DOHH2 (cell line): ENCODE measurements around the gene POTEF.
"Not testable (repeated sequence)": the region's sequence is repeated elsewhere in the genome, so short reads cannot be mapped to it uniquely, and the experiment has no call there.

Source experiments
- H3F3A ChIP-seq: fragments of 200-600 bp; sonication (generic), shearing (Covaris generic); 2 replicates; pipeline ENCODE4 v1.6.0; 2016; ENCODE audit warnings: antibody characterized with exemption, mild to moderate bottlenecking; ENCODE audit not compliant: control insufficient read depth, insufficient read depth
- H3K27ac ChIP-seq: fragments of 200-600 bp; sonication (generic); 2 replicates; pipeline ENCODE4 v1.5.1; 2014; ENCODE audit warnings: low read depth, mild to moderate bottlenecking, low read length, moderate library complexity
- H3K27me3 ChIP-seq: fragments of 200-600 bp; sonication (generic); 2 replicates; pipeline ENCODE4 v1.6.1; 2014; ENCODE audit warnings: mild to moderate bottlenecking, low read length, mixed read lengths; ENCODE audit not compliant: control insufficient read depth
- H3K36me3 ChIP-seq: fragments of 200-600 bp; sonication (generic); 2 replicates; pipeline ENCODE4 v1.6.1; 2014; ENCODE audit warnings: mild to moderate bottlenecking, low read length, moderate library complexity, mixed read lengths; ENCODE audit not compliant: control insufficient read depth
- H3K4me1 ChIP-seq: fragments of 200-600 bp; sonication (generic); 2 replicates; pipeline ENCODE4 v1.6.1; 2014; ENCODE audit warnings: mild to moderate bottlenecking, low read length, mixed read lengths; ENCODE audit not compliant: control insufficient read depth
- H3K4me2 ChIP-seq: fragments of 200-600 bp; sonication (generic); 2 replicates; pipeline ENCODE4 v1.6.0; 2014; ENCODE audit warnings: mild to moderate bottlenecking, low read length, moderate library complexity
- H3K4me3 ChIP-seq: fragments of 200-600 bp; sonication (generic); 2 replicates; pipeline ENCODE4 v1.5.1; 2014; ENCODE audit warnings: mild to moderate bottlenecking, low read length, mixed read lengths
- H3K79me2 ChIP-seq: fragments of 200-600 bp; sonication (generic); 2 replicates; pipeline ENCODE4 v1.6.1; 2014; ENCODE audit warnings: mild to moderate bottlenecking, low read length, mixed read lengths; ENCODE audit not compliant: control insufficient read depth
- H3K9me2 ChIP-seq: fragments of 200-600 bp; sonication (generic); replicated peaks from 2 replicates; pipeline ENCODE4 v1.6.1; 2014; ENCODE audit warnings: mild to moderate bottlenecking, low read length, mixed read lengths; ENCODE audit not compliant: control insufficient read depth
- H3K9me3 ChIP-seq: fragments of 200-600 bp; sonication (generic); 2 replicates; pipeline ENCODE4 v1.6.1; 2014; ENCODE audit warnings: antibody characterized with exemption, low read length, mixed read lengths; ENCODE audit not compliant: control insufficient read depth, insufficient read depth
- H4K20me1 ChIP-seq: fragments of 200-600 bp; sonication (generic); 2 replicates; pipeline ENCODE4 v1.6.0; 2014; ENCODE audit warnings: low read depth, mild to moderate bottlenecking, antibody characterized with exemption, low read length, moderate library complexity; ENCODE audit not compliant: control insufficient read depth, insufficient read depth
- CTCF ChIP-seq: fragments of 200-600 bp; sonication (generic); IDR thresholded peaks from one replicate; pipeline ENCODE4 v1.5.1; 2014; ENCODE audit warnings: antibody characterized with exemption, mild to moderate bottlenecking, low read depth, low read length; ENCODE audit not compliant: poor library complexity, severe bottlenecking
- EZH2phosphoT487 ChIP-seq: fragments of 200-600 bp; sonication (generic); IDR thresholded peaks from 2 replicates; pipeline ENCODE4 v1.6.1; 2017; ENCODE audit warnings: borderline replicate concordance, mild to moderate bottlenecking, antibody characterized with exemption, low read length, moderate library complexity, mixed read lengths

Gene POTEF

DNA sequence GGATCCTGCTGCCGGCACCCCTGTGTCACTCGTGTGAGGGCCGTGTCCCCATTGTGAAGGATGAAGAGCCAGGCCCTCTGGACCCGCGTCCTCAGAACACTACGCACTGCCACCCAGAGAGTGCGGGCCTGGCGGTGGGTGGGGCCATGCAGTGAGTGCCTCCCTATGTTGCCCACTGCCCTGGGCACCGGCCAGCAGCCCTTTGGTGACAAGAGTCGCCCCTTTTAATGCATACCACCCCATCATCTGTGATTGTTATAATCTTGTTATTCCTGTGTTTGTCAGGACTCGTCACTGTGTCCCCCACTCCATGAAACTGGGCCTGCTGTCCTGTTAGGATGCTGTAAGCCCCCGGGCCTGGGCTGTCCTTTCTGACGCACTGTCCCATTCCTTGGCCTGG, 9.3 kb upstream of the POTEF start:
- H3K36me3 ChIP-seq, H3K27ac ChIP-seq, H3K4me3 ChIP-seq, H3K4me1 ChIP-seq, H3K27me3 ChIP-seq, H4K20me1 ChIP-seq, H3K9me3 ChIP-seq, H3K4me2 ChIP-seq, H3K79me2 ChIP-seq, H3K9me2 ChIP-seq, H3F3A ChIP-seq: not testable (repeated sequence)

- not testable (repeated sequence) for H4K20me1 ChIP-seq, H3K27me3 ChIP-seq, H3K4me2 ChIP-seq, H3K4me1 ChIP-seq, H3K79me2 ChIP-seq, H3K36me3 ChIP-seq, H3K4me3 ChIP-seq, H3K27ac ChIP-seq, H3K9me2 ChIP-seq, H3K9me3 ChIP-seq, H3F3A ChIP-seq
These were observed 8.1 kb upstream of the POTEF start for GRCh38 chr2:130137118-130137517.

GRCh38 chr2:130136546-130136945, 7.5 kb upstream of the POTEF start:
- H3K36me3 ChIP-seq, H3K4me2 ChIP-seq, H3K9me2 ChIP-seq, H3K4me1 ChIP-seq, H4K20me1 ChIP-seq, H3K4me3 ChIP-seq, H3K79me2 ChIP-seq, H3K9me3 ChIP-seq, H3K27ac ChIP-seq, H3F3A ChIP-seq, H3K27me3 ChIP-seq: not testable (repeated sequence)

GRCh38 chr2:130135692-130136541, 6.9 kb upstream of the POTEF start:
- Histone ChIP-seq H3K79me2 (no peaks in the 10 kb centered on the region), H3K9me2 (no peaks in the 10 kb centered on the region), H3K9me3 (no peaks in the 10 kb centered on the region), H3K4me3 (no peak overlapping the region), H3K27ac (no peak overlapping the region), H3K27me3 (no peaks in the 10 kb centered on the region), H3K4me2 (no peak overlapping the region), H3K4me1 (no peaks in the 10 kb centered on the region), H3F3A (no peaks in the 10 kb centered on the region), H3K36me3 (no peaks in the 10 kb centered on the region), H4K20me1 (no peaks in the 10 kb centered on the region)
- TF ChIP-seq EZH2phosphoT487 (no peak), CTCF (no peak)

- not testable (repeated sequence) for H3K9me2 ChIP-seq, H4K20me1 ChIP-seq, H3K27ac ChIP-seq, H3F3A ChIP-seq, H3K4me2 ChIP-seq, H3K4me1 ChIP-seq, H3K36me3 ChIP-seq, H3K4me3 ChIP-seq, H3K79me2 ChIP-seq, H3K27me3 ChIP-seq, H3K9me3 ChIP-seq
These were observed 558 bp downstream of the POTEF start for GRCh38 chr2:130128464-130128863.

DNA sequence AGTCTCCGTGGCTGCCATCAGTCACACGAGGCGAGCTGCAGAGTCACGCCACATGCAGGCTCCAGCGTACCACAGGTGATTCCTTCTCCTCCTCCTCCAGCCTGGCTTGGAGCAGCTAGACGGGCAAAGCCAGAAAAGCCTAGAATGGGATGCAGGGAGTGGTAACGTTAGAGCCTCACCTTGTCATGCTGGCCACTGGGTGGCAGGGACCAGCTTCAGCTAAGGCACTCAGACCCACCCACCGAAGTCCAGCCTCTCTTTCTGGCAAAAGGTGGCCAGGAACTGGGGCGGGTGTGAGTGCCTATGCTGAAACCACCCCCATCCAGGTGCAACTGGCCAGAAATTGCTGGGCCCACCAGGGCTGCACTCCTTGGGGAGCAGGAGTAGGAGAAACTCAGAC, 1.3 kb downstream of the POTEF start:
- H3K4me2 ChIP-seq, H3K79me2 ChIP-seq: not testable (repeated sequence)

DNA sequence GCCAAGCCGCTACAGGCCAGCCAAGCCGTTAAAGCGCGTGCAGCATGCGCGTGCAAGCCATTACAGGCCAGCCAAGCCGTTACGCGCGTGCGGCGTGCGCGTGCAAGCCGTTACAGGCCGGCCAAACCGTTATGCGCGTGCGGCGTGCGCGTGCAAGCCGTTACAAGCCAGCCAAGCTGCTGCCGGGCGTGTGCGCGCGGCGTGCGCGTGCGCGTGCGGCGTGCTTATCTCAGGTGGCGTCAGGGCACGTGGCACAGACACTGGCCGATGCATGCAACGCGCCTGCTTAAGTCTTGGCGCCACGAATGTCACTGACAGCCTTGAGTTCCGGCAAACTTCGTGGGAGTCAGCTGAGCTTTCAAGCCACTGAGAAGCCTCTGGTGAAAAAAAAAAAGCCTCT, 8.1 kb downstream of the POTEF start:
- not testable (repeated sequence) for H4K20me1 ChIP-seq, H3K9me2 ChIP-seq, H3F3A ChIP-seq, H3K27me3 ChIP-seq, H3K79me2 ChIP-seq, H3K9me3 ChIP-seq, H3K4me1 ChIP-seq, H3K36me3 ChIP-seq, H3K4me2 ChIP-seq, H3K27ac ChIP-seq, H3K4me3 ChIP-seq

More for the DNA sequence above, 1.3 kb downstream of the POTEF start:
- H3F3A ChIP-seq, H3K27ac ChIP-seq, H4K20me1 ChIP-seq, H3K9me2 ChIP-seq, H3K9me3 ChIP-seq, H3K4me1 ChIP-seq, H3K27me3 ChIP-seq, H3K4me3 ChIP-seq, H3K36me3 ChIP-seq: not testable (repeated sequence)
